Gastrocnemius medialis (tissue), 4 donors: Measurements from ENCODE around the gene CNOT11. TPM values are rescaled to one million over a fixed set of nuclear protein-coding genes. Genes with fewer than 3 reads are reported as not detected.

ENCODE experiments used
- ATAC-seq, 2 donors: fragments of 150-250 bp; one replicate each; pipeline ENCODE4 v1.9.1; 2016
- DNase-seq, 2 donors: peaks; one replicate each; pipeline ENCODE4 v3.0.0-alpha.2; 2019
- H3K27ac ChIP-seq, 4 donors: fragments of 200-600 bp; sonication (generic); 1 replicate in 1 of 4; 2 replicates in 3 of 4; pipeline ENCODE4 v1.5.1; 2016 to 2018; ENCODE audit warnings: mild to moderate bottlenecking in 2 of 4, moderate library complexity in 1 of 4
- H3K27me3 ChIP-seq, 3 donors: fragments of 200-600 bp; sonication (generic) in 2 of 3; 1 replicate in 1 of 3; 2 replicates in 2 of 3; pipeline versions ENCODE4 v1.5.1 to v1.6.0; 2016 to 2019; ENCODE audit warnings: mild to moderate bottlenecking in 1 of 3, moderate library complexity in 1 of 3
- H3K36me3 ChIP-seq, 2 donors: fragments of 200-600 bp; sonication (generic) in 1 of 2; one replicate each; pipeline ENCODE4 v1.5.1; 2017 to 2018
- H3K4me1 ChIP-seq, 2 donors: fragments of 200-600 bp; sonication (generic) in 1 of 2; one replicate each; pipeline ENCODE4 v1.5.1; 2016 to 2017; ENCODE audit warnings: mild to moderate bottlenecking in 2 of 2
- H3K4me3 ChIP-seq, 4 donors: fragments of 200-600 bp; sonication (generic) in 3 of 4; 1 replicate in 1 of 4; 2 replicates in 3 of 4; pipeline ENCODE4 v1.5.1; 2016 to 2019; ENCODE audit warnings: mild to moderate bottlenecking in 2 of 4
- H3K9me3 ChIP-seq, 3 donors: fragments of 200-600 bp; sonication (generic) in 2 of 3; 1 replicate in 1 of 3; 2 replicates in 2 of 3; pipeline ENCODE4 v1.5.1; 2016 to 2019
- POLR2A ChIP-seq, 2 donors: fragments of 450-650 bp; IDR thresholded peaks; one replicate each; pipeline ENCODE4 v1.6.1; 2017; ENCODE audit warnings: antibody characterized with exemption in 2 of 2, mild to moderate bottlenecking in 2 of 2, moderate library complexity in 2 of 2
- in situ Hi-C, 4 donors: fragments of 200-750 bp; cut with MboI; loops; one replicate each; pipeline versions ENCODE4 v1.15.0 to v1.8.0; 2017; ENCODE audit warnings: low sequenced_read_pairs in 4 of 4
- intact Hi-C: fragments of 100-400 bp; cut with DNase I; formaldehyde crosslinking; loops from one replicate; pipeline ENCODE4 v1.15.1; 2023; ENCODE audit warnings: low total_unique reads
- total RNA-seq, 4 donors: library from RNA; depleted of rRNA; stranded (reverse); fragments of >200 nt; gene quantifications; one replicate each; pipeline versions ENCODE4 v1.1.0 to v1.2.3, GENCODE V29; 2016
- TF ChIP-seq, protein P1 (sequence below), 5 experiments: fragments of 450-650 bp in 3 of 5; fragments of 200-600 bp in 2 of 5; sonication (generic) in 2 of 5; IDR thresholded peaks in 4 of 5; conservative IDR thresholded peaks in 1 of 5; 1 replicate in 4 of 5; 2 replicates in 1 of 5; pipeline ENCODE4 v1.5.1; 2016 to 2019; ENCODE audit warnings: antibody characterized with exemption in 5 of 5, mild to moderate bottlenecking in 3 of 5, moderate library complexity in 3 of 5

Gene CNOT11
- total RNA-seq, 4 donors from 2014 or later = 31.2 to 42.0 (median 35.5) TPM

DNA sequence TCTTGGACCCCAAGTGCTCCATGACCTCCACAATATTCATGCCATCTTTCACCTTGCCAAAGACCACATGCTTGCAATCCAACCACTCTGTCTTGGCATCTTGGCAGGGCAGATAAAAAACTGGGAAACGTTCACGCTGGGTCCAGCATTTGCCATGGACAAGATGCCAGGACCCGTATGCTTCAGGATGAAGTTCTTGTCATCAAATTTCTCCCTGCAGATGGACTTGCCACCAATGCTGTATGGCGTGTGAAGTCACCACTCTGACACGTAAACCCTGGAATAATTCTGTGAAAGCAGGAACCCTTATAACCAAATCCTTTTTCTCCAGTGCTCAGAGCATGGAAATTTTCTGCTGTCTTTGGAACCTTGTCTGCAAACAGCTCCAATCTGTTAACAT, 21.5 kb downstream of the CNOT11 start:
- Histone ChIP-seq H3K27me3 (no peaks in the 10 kb centered on the region), H3K27ac (no peak overlapping the region), H3K4me1 (no peaks in the 10 kb centered on the region), H3K36me3 (peaks cover 0 to 68% of the 10 kb centered on the region in 2 donors), H3K4me3 (no peak overlapping the region), H3K9me3 (no peaks in the 10 kb centered on the region)
- DNase-seq (no peak), ATAC-seq (no peak)
- TF ChIP-seq, protein P1, sequence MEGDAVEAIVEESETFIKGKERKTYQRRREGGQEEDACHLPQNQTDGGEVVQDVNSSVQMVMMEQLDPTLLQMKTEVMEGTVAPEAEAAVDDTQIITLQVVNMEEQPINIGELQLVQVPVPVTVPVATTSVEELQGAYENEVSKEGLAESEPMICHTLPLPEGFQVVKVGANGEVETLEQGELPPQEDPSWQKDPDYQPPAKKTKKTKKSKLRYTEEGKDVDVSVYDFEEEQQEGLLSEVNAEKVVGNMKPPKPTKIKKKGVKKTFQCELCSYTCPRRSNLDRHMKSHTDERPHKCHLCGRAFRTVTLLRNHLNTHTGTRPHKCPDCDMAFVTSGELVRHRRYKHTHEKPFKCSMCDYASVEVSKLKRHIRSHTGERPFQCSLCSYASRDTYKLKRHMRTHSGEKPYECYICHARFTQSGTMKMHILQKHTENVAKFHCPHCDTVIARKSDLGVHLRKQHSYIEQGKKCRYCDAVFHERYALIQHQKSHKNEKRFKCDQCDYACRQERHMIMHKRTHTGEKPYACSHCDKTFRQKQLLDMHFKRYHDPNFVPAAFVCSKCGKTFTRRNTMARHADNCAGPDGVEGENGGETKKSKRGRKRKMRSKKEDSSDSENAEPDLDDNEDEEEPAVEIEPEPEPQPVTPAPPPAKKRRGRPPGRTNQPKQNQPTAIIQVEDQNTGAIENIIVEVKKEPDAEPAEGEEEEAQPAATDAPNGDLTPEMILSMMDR (IDR thresholded peaks at IDR 0.05 in 4 of 5, conservative IDR thresholded peaks at IDR 0.05 in 1 of 5) = no peak
- TF ChIP-seq POLR2A (IDR thresholded peaks at IDR 0.05) = no peak
- intact Hi-C loops (no loop called here), in situ Hi-C loops (no loop called here)

- Histone ChIP-seq H3K36me3 (peaks cover 0 to 66% of the 10 kb centered on the region in 2 donors), H3K27me3 (no peaks in the 10 kb centered on the region), H3K9me3 (no peaks in the 10 kb centered on the region), H3K4me3 (no peak overlapping the region), H3K27ac (no peak overlapping the region), H3K4me1 (no peaks in the 10 kb centered on the region)
- intact Hi-C loops = no loop called here
- in situ Hi-C loops = no loop called here
- TF ChIP-seq POLR2A (IDR thresholded peaks at IDR 0.05) = no peak
- TF ChIP-seq, protein P1 (IDR thresholded peaks at IDR 0.05 in 4 of 5, conservative IDR thresholded peaks at IDR 0.05 in 1 of 5) = no peak
- DNase-seq (no peak), ATAC-seq (no peak)
Measured at GRCh38 chr2:101277111-101277510, 24.4 kb downstream of the CNOT11 start.

GRCh38 chr2:101278925-101279324, 26.2 kb downstream of the CNOT11 start:
- peaks cover 0 to 59% of the 10 kb centered on the region in 2 donors for H3K36me3 ChIP-seq

GRCh38 chr2:101281482-101281881, 28.8 kb downstream of the CNOT11 start:
- H3K4me3 ChIP-seq = no peak overlapping the region
- no peaks in the 10 kb centered on the region for H3K27me3 ChIP-seq
- H3K27ac ChIP-seq = no peak overlapping the region
- no peaks in the 10 kb centered on the region for H3K9me3 ChIP-seq
- no peaks in the 10 kb centered on the region for H3K4me1 ChIP-seq
- DNase-seq = no peak
- H3K36me3 ChIP-seq = peaks cover 0 to 66% of the 10 kb centered on the region in 2 donors
- in situ Hi-C loops (no loop called here), intact Hi-C loops (no loop called here)
- no peak for ATAC-seq
- TF ChIP-seq POLR2A (IDR thresholded peaks at IDR 0.05) = no peak
- TF ChIP-seq, protein P1 (IDR thresholded peaks at IDR 0.05 in 4 of 5, conservative IDR thresholded peaks at IDR 0.05 in 1 of 5) = no peak

More at GRCh38 chr2:101278925-101279324, 26.2 kb downstream of the CNOT11 start:
- ATAC-seq = no peak
- no peak for DNase-seq
- no peaks in the 10 kb centered on the region for H3K9me3 ChIP-seq
- H3K4me3 ChIP-seq = no peak overlapping the region
- no peak for TF ChIP-seq POLR2A (IDR thresholded peaks at IDR 0.05)
- TF ChIP-seq, protein P1 (IDR thresholded peaks at IDR 0.05 in 4 of 5, conservative IDR thresholded peaks at IDR 0.05 in 1 of 5) = no peak
- intact Hi-C loops = no loop called here
- no peaks in the 10 kb centered on the region for H3K4me1 ChIP-seq
- in situ Hi-C loops = no loop called here
- H3K27ac ChIP-seq = no peak overlapping the region
- H3K27me3 ChIP-seq = no peaks in the 10 kb centered on the region

DNA sequence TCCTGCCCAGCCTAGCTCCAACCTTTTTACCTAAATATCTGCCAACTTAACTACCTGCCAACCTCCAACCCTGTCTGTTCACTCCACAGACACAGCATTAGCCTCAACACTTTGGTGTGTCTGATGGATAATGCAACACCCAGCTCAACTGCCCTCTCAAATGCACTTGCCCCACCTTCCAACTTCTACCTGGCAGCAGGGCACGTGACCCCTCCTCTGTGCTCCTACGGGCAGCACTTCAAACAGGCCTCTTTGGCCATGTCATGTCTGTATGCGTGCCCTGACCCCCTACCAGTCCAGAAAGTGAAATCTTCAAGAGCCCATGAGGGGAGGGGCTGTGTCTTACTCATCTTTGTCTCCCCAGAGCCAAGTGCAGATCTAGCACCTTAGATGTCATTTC, 30.3 kb downstream of the CNOT11 start:
- Histone ChIP-seq H3K27me3 (no peaks in the 10 kb centered on the region), H3K9me3 (no peaks in the 10 kb centered on the region), H3K27ac (no peak overlapping the region), H3K4me3 (no peak overlapping the region), H3K36me3 (peaks cover 0 to 73% of the 10 kb centered on the region in 2 donors), H3K4me1 (no peaks in the 10 kb centered on the region)
- intact Hi-C loops (no loop called here), in situ Hi-C loops (no loop called here)
- TF ChIP-seq, protein P1 (IDR thresholded peaks at IDR 0.05 in 4 of 5, conservative IDR thresholded peaks at IDR 0.05 in 1 of 5) = no peak
- TF ChIP-seq POLR2A (IDR thresholded peaks at IDR 0.05) = no peak
- ATAC-seq = no peak
- DNase-seq = no peak
